ENCODE results near the gene FLRT1. TPM values are rescaled to one million over a fixed set of nuclear protein-coding genes. Genes with fewer than 3 reads are reported as not detected.

The FLRT1 gene
- total and polyA plus RNA-seq, 2 experiments from 2014 or later = 0.76 to 1.1 TPM

DNA sequence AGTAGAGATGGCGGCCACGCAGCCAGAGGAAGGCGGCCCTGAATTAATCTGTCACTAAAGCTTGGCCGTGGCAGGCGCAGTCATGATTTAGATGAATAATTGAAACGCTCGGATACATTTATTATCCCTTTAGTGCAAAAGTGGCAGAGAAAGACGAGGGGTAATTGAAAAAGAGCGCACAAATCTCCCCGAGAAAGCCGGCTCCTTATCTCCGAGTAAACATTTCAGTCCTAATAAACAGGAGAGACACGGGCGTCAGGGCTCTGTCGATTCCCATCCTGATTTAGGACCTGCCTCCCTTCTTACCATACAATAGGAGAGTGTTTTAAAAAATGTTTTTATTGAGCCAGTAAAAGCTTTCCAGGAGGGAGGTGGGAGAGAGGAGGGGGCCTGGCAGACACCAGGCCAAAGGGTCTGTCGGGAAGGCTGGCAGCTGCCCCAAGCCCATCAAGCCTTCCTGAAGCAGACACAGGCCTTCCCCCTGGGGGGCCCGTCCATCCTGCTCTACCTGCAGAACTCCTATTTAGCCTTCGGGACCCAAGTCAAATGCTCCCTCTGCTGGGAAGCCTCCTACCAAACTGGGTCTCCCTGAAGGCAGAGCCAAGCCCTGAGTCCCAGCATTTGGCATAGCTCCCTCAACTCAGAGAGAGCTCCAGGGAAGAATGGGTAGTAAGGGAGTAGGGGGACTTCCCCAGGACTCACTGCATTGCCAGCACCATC lies 26.7 kb upstream of the FLRT1 start:
- Mint-ChIP-seq H3K9me3 (peaks cover 4% of the 10 kb centered on the region; the same call in 2 of the 3 replicates), H3K27me3 (ENCODE audit: insufficient read depth, low read depth, poor library complexity) (peaks cover 74% of the 10 kb centered on the region), H3K27ac (no peak overlapping the region), H3K36me3 (ENCODE audit: low read depth) (no peaks in the 10 kb centered on the region), H3K4me1 (peaks cover 20% of the 10 kb centered on the region), H3K4me3 (no peak overlapping the region)
- DNase-seq (ENCODE audit: low spot score) (no peak), ATAC-seq (no peak)
- no peak overlapping the region for H3K4me3 ChIP-seq
- no peak overlapping the region for H2AFZ ChIP-seq
- TF ChIP-seq JUNB (IDR thresholded peaks at IDR 0.05; ENCODE audit: unreplicated experiment) = no peak
- TF ChIP-seq, protein P1, sequence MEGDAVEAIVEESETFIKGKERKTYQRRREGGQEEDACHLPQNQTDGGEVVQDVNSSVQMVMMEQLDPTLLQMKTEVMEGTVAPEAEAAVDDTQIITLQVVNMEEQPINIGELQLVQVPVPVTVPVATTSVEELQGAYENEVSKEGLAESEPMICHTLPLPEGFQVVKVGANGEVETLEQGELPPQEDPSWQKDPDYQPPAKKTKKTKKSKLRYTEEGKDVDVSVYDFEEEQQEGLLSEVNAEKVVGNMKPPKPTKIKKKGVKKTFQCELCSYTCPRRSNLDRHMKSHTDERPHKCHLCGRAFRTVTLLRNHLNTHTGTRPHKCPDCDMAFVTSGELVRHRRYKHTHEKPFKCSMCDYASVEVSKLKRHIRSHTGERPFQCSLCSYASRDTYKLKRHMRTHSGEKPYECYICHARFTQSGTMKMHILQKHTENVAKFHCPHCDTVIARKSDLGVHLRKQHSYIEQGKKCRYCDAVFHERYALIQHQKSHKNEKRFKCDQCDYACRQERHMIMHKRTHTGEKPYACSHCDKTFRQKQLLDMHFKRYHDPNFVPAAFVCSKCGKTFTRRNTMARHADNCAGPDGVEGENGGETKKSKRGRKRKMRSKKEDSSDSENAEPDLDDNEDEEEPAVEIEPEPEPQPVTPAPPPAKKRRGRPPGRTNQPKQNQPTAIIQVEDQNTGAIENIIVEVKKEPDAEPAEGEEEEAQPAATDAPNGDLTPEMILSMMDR (conservative IDR thresholded peaks at IDR 0.05; ENCODE audit: low read depth in 2 of 2) = 0 out of 4 replicates have a peak, but pooled peaks of 1 of the 2 experiments have one; percentile 7
- H3K36me3 ChIP-seq (ENCODE audit: insufficient read depth) = no peaks in the 10 kb centered on the region
- no peaks in the 10 kb centered on the region for H3K79me2 ChIP-seq (replicated peaks; ENCODE audit: insufficient read depth)
- H4K20me1 ChIP-seq (replicated peaks; ENCODE audit: insufficient read depth) = no peaks in the 10 kb centered on the region; the same call in 1 of the 2 replicates
- H3K9me2 ChIP-seq (ENCODE audit: insufficient read depth) = no peaks in the 10 kb centered on the region
- H3K4me1 ChIP-seq (ENCODE audit: insufficient read depth) = peaks cover 12% of the 10 kb centered on the region
- H3K27me3 ChIP-seq (ENCODE audit: insufficient read depth) = peaks cover 96% of the 10 kb centered on the region
- no peak overlapping the region for H3K27ac ChIP-seq (ENCODE audit: low read depth)
- H3K4me2 ChIP-seq = no peak overlapping the region
- peaks cover 22% of the 10 kb centered on the region for H3F3A ChIP-seq (replicated peaks; ENCODE audit: low read depth)

DNA sequence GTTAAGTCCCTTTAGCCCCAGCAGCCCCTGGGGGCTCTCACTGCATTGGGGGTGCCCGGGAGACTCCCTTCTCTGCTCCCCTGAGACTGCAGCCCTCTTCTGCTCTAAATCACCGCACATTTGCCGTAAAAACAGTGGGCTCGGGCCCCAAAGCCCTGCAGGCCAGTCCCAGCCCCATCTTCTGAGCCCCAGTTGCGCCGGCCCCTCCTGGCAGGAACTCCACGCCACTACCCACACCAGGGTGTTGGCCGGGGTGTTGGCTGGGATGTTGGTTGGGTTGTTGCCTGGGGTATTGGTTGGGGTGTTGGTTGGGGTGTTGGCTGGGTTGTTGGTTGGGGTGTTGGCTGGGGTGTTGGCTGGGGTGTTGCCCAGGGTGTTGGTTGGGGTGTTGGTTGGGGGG lies 26.0 kb upstream of the FLRT1 start:
- no peaks in the 10 kb centered on the region for H3K79me2 ChIP-seq (replicated peaks; ENCODE audit: insufficient read depth)
- H3K27me3 Mint-ChIP-seq (ENCODE audit: insufficient read depth, low read depth, poor library complexity) = peaks cover 72% of the 10 kb centered on the region
- H3K4me3 Mint-ChIP-seq = no peak overlapping the region
- H3K9me2 ChIP-seq (ENCODE audit: insufficient read depth) = no peaks in the 10 kb centered on the region
- H3K9me3 Mint-ChIP-seq = peaks cover 4% of the 10 kb centered on the region; the same call in 2 of the 3 replicates
- no peaks in the 10 kb centered on the region for H3K36me3 Mint-ChIP-seq (ENCODE audit: low read depth)
- no peak overlapping the region for H3K27ac ChIP-seq (ENCODE audit: low read depth)
- H3K4me3 ChIP-seq = no peak overlapping the region
- H3F3A ChIP-seq (replicated peaks; ENCODE audit: low read depth) = 0 out of 2 replicates have a peak, but pooled peaks cover 16% of the 10 kb centered on the region
- no peak overlapping the region for H3K4me2 ChIP-seq
- H3K27ac Mint-ChIP-seq = no peak overlapping the region
- H3K27me3 ChIP-seq (ENCODE audit: insufficient read depth) = peaks cover 96% of the 10 kb centered on the region
- ATAC-seq (no peak), DNase-seq (ENCODE audit: low spot score) (no peak)
- H3K4me1 Mint-ChIP-seq = peaks cover 18% of the 10 kb centered on the region
- peaks cover 12% of the 10 kb centered on the region for H3K4me1 ChIP-seq (ENCODE audit: insufficient read depth)
- no peak overlapping the region for H2AFZ ChIP-seq
- no peaks in the 10 kb centered on the region for H3K36me3 ChIP-seq (ENCODE audit: insufficient read depth)
- no peaks in the 10 kb centered on the region; the same call in 1 of the 2 replicates for H4K20me1 ChIP-seq (replicated peaks; ENCODE audit: insufficient read depth)
- TF ChIP-seq EZH2 (IDR thresholded peaks at IDR 0.05; ENCODE audit: low read depth, unreplicated experiment) = no peak
- no peak for TF ChIP-seq CREB1 (CRISPR knock-in tag; IDR thresholded peaks at IDR 0.05; ENCODE audit: low read depth)
- TF ChIP-seq JUNB (IDR thresholded peaks at IDR 0.05; ENCODE audit: unreplicated experiment) = no peak
- no peak for TF ChIP-seq NANOG (IDR thresholded peaks at IDR 0.05; ENCODE audit: borderline replicate concordance)
- TF ChIP-seq, protein P1 (conservative IDR thresholded peaks at IDR 0.05; ENCODE audit: low read depth in 2 of 2) = no peak
- TF ChIP-seq EZH2phosphoT487 (IDR thresholded peaks at IDR 0.05; ENCODE audit: unreplicated experiment) = no peak
- no peak for TF ChIP-seq ZNF331 (CRISPR knock-in tag; IDR thresholded peaks at IDR 0.05; ENCODE audit: low read depth)
- TF ChIP-seq, protein P2, sequence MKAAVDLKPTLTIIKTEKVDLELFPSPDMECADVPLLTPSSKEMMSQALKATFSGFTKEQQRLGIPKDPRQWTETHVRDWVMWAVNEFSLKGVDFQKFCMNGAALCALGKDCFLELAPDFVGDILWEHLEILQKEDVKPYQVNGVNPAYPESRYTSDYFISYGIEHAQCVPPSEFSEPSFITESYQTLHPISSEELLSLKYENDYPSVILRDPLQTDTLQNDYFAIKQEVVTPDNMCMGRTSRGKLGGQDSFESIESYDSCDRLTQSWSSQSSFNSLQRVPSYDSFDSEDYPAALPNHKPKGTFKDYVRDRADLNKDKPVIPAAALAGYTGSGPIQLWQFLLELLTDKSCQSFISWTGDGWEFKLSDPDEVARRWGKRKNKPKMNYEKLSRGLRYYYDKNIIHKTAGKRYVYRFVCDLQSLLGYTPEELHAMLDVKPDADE (IDR thresholded peaks at IDR 0.05) = no peak
- TF ChIP-seq ZNF114 (CRISPR knock-in tag; IDR thresholded peaks at IDR 0.05) = no peak
- TF ChIP-seq, protein P3, sequence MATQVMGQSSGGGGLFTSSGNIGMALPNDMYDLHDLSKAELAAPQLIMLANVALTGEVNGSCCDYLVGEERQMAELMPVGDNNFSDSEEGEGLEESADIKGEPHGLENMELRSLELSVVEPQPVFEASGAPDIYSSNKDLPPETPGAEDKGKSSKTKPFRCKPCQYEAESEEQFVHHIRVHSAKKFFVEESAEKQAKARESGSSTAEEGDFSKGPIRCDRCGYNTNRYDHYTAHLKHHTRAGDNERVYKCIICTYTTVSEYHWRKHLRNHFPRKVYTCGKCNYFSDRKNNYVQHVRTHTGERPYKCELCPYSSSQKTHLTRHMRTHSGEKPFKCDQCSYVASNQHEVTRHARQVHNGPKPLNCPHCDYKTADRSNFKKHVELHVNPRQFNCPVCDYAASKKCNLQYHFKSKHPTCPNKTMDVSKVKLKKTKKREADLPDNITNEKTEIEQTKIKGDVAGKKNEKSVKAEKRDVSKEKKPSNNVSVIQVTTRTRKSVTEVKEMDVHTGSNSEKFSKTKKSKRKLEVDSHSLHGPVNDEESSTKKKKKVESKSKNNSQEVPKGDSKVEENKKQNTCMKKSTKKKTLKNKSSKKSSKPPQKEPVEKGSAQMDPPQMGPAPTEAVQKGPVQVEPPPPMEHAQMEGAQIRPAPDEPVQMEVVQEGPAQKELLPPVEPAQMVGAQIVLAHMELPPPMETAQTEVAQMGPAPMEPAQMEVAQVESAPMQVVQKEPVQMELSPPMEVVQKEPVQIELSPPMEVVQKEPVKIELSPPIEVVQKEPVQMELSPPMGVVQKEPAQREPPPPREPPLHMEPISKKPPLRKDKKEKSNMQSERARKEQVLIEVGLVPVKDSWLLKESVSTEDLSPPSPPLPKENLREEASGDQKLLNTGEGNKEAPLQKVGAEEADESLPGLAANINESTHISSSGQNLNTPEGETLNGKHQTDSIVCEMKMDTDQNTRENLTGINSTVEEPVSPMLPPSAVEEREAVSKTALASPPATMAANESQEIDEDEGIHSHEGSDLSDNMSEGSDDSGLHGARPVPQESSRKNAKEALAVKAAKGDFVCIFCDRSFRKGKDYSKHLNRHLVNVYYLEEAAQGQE (IDR thresholded peaks at IDR 0.05; ENCODE audit: unreplicated experiment) = no peak
- no peak for TF ChIP-seq POLR2AphosphoS5 (IDR thresholded peaks at IDR 0.05; ENCODE audit: low read depth)
- TF ChIP-seq STAT1 (IDR thresholded peaks at IDR 0.05; ENCODE audit: unreplicated experiment) = no peak
